CD1c-positive myeloid dendritic cell (primary cell): Measurements from ENCODE around the gene ZNF385D.

Experiments used
- DNase-seq: peaks from one replicate; pipeline ENCODE4 v3.0.0-alpha.2; 2016; ENCODE audit errors: extremely low spot score

ZNF385D gene

DNA sequence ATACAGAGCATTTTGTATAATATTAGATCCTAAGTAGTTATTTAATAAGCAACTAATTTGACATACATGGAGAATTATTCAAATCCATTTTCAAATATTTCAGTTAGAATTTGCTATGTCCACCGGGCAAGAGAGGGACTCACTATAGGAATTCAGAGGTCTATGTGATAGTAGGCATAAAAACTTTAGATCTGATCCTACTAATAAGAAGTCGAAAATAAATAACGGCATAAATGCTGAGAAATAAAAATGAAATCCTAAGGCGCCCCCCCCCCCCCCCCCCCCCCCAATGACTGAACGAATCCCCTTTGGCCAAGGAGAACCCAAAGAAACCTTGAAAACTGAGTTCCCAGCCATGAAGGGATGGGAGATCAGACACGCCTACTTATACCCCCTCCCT, 80.6 kb downstream of the ZNF385D start:
- DNase-seq = no peak

DNA sequence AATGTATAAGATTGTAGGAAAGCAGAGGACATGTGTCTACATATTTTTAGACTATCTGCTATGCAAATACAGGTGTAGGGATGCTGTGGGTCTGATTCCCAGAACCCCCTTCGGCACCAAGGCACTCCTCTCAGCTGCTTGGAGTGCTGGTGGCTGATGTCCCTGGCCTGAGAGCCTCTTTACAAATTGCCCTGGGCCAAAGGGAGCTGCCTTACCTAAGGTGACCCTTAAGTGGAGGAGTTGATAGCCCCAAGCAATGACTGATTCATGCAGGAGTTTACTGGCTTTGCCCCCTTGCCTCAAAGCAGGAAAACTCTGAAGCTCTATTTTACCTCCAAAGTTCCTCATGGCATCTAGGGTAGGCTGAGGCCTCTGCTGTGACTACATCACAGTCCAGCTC, 83.0 kb downstream of the ZNF385D start:
- DNase-seq = no peak

DNA sequence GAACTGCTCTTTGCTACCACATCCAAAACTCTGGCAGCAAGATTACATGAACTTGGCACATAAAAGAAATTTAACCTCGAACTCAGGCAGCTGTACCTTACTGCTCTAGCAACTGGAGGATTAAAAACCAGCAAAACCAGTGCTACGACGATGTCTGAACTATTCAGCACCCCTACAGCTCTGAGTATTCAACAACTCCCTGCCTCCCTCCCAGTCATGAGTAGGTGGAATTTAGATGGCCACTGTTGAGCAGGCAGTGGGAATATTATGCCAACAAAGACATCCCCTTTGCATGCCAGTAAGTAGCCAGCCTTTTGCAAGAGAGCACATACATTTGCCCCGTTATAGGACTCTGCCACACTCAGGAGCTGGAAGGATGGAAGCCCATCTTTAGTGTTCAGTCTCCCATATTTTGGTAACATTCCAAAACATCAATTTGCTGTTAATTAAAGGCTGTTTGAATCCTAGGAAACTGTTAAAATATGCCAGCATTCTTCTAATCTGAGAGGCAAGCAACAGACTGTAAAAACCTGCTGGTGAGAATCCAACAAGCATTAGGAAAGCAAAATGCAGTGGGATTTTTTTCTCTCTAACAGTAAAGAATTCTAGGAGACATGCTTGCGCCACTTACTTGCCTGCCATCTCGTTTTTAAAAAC, 85.4 kb downstream of the ZNF385D start:
- no peak for DNase-seq

DNA sequence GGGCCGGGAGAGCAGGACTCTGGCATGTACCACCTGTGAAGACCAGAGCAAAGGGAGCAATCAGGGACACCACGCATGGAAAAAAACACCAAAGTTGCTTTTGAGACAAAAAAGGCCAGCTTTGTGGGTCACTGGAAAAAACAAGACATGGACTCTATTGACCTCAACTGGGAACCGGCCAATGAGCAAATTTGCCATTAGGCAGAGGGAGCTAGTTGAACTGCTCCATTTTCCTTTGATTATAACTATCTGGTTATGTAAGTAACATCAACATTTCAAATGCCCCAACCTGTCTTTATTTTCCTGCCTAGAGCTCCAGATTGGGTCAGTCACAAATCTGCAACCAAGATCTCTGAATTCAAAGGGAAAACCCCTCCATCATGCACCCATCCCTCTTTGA, 86.0 kb downstream of the ZNF385D start:
- no peak for DNase-seq

DNA sequence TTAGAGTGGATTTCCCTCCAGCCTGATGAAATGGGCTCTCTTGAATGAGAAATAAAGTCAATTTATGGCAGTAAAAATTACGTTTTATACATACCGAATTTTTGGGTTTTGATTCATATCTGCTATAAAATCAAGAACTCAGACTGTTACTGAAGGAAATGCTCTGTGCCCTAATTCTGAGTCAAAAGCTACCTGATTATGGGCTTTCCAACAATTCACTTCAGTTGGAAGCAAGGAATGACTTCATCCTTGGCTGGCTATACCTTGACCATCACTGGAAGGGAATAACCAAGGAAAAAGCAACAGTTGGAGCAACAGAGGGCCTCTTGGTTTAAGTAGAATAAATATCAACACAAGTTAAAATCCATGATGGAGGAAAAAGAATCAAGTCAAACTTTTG, 88.6 kb downstream of the ZNF385D start:
- DNase-seq = no peak

DNA sequence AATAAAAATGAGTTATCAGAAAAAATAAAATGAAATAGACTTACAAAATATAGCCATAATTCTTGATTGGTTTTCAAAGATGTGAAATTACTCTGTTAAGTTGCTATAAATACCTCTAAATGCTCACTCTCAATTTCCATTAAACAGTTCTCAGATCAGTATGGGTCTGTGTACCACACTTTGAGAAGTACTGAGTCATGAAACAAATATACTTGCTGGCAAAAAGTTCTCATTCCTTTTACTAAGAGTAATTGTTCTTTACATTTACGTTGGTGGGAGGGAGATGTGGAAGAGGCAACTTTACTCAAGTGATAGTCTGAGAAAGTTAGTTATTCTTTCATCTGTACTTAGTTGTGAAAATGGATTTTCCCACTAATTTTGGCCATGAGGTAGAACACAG, 96.3 kb downstream of the ZNF385D start:
- no peak for DNase-seq

DNA sequence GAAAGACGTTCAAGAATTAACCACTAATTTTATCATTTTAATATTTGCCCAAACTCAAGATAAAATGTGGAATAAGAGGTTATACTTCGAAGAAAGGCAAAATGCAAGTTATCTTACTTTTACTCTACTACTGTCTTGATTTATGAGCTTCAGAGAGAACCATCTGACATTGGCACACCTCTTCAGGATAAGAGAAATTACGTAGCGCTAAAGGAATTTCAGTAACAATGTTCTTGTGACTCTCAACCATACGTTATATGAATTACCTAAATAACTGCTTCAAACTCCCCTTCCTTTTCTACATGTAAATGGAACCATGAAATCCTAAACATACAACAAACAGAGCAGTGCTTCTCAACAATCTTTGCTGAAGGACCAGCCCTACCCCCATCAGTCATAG, 96.8 kb downstream of the ZNF385D start:
- DNase-seq = no peak

DNA sequence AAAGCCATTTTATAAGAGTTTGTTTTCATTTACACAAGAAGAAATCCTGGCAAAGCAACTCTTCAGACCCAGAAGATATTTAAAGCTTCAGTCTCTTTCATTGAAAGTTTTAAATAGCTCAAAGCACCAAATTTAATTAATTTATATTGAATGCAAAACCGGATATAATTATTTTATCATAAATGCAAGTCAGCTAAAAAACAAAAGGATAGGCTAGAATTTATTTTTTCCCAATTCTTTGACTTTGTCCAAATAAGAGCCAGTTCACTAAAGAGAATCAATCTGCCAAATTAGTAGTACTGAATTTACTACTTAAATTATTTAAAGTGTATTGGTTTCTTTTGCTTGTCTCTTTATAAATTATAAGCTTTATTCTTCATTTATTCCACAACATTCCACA, 101.5 kb downstream of the ZNF385D start:
- DNase-seq = no peak

DNA sequence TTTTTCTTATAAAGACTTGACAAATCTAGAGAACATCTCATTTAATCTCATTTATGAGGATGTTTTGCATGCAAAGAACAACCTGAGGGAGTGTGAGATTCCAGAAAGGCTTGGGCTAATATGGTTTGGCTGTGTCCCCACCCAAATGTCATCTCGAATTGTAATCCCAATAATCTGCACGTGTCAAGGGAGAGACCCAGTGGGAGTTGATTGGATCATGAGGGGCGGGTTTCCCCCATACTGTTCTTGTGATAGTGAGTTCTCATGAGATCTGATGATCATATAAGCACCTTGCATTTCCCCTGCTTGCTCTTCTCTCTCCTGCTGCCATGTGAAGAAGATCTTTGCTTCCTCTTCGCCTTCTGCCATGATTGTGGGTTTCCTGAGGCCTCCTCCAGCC, 103.0 kb downstream of the ZNF385D start:
- DNase-seq = no peak

DNA sequence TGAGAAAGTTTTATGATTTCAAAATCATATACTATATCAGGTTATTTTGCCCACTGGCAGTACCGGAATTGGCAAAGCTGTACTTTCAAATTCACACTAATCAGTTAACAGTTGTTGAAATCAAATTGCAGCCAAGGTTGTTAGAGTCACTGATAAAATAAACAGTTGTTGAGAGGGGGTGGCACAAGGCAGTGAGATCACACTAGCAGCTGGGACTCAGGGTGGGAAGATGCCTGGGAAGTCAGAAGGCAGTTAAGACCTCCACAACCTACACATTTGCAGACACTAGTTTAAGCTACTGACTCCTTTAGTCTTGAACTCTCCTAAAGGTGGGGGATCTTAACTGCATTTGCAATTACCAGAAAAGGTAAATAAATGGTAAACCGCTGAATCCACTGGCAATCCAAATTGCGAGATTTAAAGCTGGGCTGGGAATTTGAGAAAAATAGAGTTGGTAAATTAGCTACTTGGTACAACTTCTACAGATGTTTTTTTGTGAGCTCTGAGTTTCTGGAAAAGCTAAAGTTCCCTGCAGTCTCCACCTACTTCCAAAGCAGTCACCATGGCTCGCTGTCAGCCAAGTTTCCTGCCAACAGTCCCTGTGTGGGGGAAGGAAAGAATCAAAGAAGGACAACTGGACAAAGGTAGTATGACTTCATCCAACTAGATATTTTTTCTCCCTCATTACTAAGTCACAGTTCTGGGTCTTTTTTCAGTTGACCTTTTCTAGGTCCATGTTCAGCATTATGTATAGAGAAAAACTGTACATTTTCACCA, 105.7 kb downstream of the ZNF385D start:
- no peak for DNase-seq

DNA sequence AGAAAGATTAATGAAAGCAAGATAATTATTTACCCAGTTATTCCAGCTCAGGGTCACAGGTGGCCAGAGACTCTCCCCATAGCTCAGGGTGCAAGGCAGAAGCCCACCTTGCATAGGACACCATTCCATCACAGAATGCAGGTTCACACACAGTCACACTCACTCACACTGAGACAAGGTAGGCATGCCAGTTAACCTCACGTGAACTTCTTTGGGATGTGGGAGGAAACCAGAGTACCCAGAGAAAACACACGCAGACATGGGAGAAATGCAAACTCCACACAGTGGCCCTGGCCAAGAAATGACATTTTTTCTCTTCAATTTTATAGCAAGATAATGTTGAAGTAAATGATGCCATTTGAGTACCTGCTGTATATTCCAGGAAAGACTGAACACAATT, 106.7 kb downstream of the ZNF385D start:
- DNase-seq = no peak

DNA sequence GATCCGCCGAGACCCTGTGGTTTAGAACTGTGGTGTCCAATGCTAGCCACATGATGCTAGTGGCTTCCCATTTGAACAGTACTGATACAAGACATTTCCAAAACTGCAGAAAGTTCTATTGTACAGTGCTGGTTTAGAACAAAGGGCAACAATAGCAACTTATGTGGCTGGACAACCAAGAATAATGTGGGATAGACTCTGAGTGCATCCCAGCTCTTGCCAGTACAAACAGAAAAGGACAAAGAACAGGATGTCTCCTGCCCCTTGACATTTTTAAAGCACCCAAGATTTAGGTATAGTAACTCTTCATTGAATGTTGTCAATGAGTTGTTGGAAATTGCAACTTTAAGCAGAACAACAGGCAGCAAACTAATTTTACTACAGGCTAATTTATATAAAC, 107.3 kb downstream of the ZNF385D start:
- DNase-seq = no peak

DNA sequence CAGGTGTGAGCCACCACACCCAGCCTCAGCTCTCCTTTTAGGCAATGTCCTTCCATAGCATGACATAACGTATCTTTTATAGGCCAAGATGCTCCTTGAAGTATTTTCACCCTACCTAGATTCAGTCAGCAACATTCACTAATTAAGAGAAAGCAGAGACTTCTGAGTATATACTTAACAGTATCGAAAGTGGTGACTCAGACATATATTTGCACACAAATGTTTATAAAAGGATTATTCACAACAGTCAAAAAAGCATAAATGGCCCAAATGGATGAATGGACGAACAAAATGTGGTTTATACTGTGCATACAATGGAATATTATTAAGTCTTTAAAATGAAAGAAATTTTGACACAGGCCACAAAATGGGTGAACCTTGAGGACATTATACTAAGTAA, 108.6 kb downstream of the ZNF385D start:
- DNase-seq = no peak

DNA sequence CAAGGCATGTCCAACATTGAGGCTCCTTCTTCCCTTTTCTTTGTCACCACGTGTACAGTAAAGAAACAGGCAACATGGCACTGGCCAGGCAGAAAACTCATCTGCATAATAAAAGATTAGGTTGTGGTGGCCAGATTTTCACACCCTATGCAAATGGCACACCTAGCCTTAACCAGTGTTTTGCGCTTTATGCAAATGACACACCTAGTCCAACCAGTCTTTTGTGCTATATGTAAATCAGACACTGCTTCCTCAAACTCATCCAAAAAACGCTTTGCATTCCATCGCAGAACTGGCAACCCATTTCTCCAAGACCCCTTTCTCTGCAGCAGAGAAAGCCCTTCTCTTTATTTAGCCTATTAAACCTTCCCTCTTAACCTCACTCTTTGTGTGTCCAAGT, 109.1 kb downstream of the ZNF385D start:
- DNase-seq = no peak

DNA sequence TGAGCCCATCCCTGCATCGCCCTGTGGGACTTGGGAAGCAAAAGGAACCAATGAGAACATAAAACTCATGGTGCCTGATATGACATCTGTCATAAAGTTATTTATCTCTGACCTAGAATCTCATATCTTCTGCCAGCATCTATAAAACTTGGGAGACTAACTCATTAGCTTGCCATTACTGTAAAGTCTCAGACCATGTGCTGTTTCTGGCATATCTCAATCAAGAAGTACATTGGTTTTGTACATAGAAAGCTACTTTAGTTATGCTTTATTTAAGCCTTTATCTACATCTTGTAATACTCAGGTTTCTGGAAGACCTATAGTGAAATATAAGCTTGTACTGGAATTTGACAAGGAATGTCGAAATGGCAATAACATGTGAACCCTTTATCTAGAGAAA, 112.5 kb downstream of the ZNF385D start:
- DNase-seq = no peak

DNA sequence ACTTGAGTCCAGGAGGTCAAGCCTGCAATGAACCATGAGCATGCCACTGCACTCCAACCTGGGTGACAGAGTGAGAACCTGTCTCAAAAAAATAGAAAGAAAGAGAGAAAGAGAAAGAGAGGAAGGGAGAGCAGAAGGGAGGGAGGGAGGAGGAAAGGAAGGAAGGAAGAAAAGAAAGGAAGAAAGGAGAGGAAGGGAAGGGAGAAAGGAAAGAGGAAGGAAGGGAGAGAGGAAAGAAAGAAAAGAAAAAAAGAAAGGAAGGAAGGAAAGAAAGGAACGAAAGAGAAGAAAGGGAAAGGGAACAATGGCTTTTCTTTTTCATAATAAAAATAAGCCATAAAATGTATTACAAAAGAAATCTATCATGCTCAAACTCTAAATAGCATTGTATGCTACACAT, 116.9 kb downstream of the ZNF385D start:
- no peak for DNase-seq

DNA sequence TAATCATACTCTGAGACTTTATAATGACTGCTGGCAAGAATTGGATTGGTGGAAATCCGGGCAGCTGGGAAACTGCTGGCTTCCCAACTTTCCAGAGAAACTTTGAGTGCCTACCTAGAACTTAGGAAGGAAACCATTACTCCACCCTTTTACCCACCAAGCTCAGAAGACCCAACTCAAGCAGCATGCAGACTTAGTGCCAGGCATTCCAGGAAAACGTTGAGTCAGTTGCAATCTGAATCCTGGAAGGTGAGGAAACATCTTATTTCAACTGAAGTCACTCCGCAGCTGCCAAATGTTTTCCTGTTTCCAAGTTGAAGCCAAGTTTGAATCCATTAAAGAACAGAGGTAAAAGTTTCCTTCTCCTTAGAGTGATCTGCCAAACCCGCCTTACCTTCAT, 126.5 kb downstream of the ZNF385D start:
- DNase-seq = no peak

DNA sequence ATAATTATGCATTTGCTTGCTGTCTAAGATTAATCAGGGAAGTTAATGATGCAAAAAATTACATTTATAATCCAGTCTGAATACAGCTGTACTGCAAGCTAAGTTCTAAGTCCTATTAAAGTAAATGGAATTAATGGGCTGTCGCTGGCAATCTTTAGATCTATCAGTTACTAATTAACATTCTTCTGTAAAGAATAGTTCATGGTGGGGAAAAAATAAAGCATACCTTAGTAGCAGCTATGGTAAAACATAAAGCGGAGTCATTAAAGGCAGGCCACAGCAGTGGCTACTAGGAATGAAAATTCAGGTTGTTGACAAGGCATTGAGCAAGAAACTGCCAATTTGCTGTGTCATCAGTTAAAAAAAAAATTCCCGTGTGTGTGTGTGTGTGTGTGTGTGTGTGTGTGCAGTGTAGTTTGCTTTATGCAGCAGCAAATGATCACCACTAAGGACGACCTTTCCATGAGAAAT, 129.8 kb downstream of the ZNF385D start:
- no peak for DNase-seq

DNA sequence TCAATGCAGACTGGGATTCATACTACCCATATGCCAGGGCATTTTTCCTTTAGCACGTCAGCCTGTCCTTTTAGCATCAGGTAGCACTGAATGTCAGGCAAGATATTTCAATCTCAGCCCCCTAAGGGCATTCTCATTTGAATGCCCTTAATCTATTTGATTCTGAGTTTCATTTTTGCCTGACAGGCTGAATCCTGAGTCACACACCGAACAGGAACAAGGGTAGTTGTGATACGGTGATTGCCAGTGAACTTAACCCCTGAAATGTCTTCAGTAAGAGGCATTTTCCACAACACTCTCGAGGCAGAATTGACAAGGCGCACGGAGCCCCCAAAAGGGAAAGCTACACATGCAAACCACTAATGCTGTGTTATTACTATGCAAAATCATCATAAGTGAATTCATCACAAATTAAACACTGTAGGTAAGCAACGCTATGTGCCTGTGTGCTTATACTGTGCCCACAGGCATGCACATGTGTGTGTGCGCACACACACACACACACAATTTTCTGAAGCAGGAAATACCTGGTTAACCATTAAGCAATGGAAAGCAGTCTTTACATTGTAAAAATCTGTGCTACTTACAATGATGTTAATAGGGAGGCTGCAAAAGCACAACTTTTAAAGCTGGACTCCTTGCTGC, 130.4 kb downstream of the ZNF385D start:
- DNase-seq = no peak

DNA sequence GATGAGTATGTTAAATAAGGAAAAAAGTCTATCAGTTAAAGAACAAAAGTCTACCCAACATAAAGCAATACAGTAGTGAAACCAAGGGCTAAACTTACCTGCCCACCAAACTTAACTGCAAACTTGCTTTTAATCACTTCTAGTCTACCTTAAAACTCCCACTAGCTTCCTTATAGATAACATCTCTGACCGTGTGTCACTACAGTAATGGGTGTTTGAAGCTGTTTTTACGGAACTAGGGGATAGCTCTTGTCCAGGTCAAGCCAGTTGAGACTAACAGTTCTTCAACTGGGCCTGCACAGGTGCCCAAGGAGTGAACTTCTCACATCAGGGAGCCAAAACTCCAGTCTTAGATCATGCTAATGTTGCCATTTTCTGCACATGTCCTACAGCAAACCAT, 132.3 kb downstream of the ZNF385D start:
- no peak for DNase-seq

DNA sequence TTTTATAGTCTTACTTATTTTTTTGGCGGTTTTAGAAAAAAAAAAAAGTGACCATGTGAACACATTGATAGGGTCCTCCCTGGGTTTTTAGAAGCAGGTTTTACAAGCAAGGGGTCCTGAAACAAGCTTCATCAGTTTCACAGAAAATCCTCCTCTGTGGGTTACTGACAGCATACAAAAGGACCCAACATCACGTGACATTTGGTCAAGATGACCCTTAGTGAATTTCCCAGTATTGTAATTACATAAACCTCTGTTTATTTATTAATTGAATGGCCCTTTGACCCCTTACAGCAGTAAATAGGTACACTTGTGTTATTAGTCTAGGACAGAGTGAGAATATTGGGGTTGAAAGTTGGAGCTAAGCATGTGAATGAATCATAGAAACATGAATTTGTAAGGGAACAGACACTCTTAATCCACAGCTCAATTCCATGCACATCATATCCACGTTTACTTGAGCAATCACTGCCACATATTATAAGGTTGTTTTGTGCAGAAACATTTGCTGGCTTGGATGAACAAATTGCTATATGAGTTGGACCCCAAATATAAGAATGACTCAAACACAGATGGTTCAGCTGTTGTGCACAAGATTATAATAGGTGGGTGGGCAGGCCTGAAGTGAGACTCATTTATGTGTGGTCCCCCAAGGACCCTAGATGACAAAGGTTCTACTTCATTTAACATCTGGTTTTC, 137.5 kb downstream of the ZNF385D start:
- no peak for DNase-seq

DNA sequence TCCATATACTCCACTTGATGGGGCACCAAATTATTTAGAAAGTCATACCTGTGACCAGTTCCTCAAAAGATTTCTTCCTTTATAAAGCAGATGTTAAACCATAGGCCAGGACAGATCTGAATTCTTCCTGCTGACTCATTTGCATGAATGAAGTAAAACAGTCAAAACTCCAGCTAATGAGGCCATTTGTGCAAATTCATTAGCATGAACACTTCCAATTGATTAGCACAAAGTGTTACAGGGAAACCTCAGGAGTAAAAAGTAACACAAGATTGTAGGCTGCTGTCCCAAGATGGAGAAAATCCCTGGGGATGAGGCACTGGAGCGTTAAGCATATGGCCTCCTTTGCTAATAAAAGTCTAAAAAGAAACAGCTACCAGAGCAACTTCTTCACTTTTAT, 149.8 kb downstream of the ZNF385D start:
- DNase-seq = no peak

DNA sequence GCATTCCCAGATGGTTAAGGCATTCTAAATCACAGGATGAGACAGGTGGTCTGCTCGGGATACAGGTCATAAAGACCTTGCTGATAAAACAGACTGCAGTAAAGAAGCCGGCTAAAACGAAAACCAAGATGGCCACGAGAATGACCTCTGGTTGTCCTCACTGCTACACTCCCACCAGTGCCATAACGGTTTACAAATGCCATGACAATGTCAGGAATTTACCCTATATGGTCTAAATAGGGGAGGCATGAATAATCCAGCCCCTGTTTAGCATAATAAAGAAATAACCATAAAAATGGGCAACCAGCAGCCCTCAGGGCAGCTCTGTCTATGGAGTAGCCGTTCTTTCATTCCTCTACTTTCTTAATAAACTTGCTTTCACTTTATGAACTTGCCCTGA, 151.1 kb downstream of the ZNF385D start:
- DNase-seq = no peak
